Stimulated activated CD4-positive, alpha-beta T cell treated with anti-CD3 and anti-CD28 coated beads, Interleukin-12 subunit alpha, Interleukin-12 subunit beta, amount 100 ng/mL, for 24 hours (primary cell): ENCODE data around the gene FBXO47.
"Not testable (repeated sequence)": the region's sequence is repeated elsewhere in the genome, so short reads cannot be mapped to it uniquely, and the experiment has no call there.

Experiments
- DNase-seq, 2 experiments: peaks; one replicate each; pipeline ENCODE4 v3.0.0-alpha.2; 2020; ENCODE audit warnings: low read depth in 2 of 2

Gene FBXO47

GRCh38 chr17:38922538-38923297 lies 44.5 kb downstream of the FBXO47 start:
- DNase-seq = no peak

GRCh38 chr17:38921756-38922411 lies 45.3 kb downstream of the FBXO47 start:
- no peak for DNase-seq

- no peak for DNase-seq
These were observed 46.6 kb downstream of the FBXO47 start for GRCh38 chr17:38920374-38921291.

- no peak for DNase-seq
These were observed 47.7 kb downstream of the FBXO47 start for GRCh38 chr17:38919316-38920078.

- DNase-seq = no peak
These were observed 48.3 kb downstream of the FBXO47 start for GRCh38 chr17:38918916-38919315.

- DNase-seq = no peak
These were observed 48.9 kb downstream of the FBXO47 start for GRCh38 chr17:38918129-38918913.

GRCh38 chr17:38917259-38917658 lies 49.9 kb downstream of the FBXO47 start:
- no peak for DNase-seq

- no peak for DNase-seq
These were observed 50.4 kb downstream of the FBXO47 start for GRCh38 chr17:38916771-38917170.

GRCh38 chr17:38915639-38915995 lies 51.6 kb downstream of the FBXO47 start:
- no peak for DNase-seq

- DNase-seq = no peak
These were observed 52.2 kb downstream of the FBXO47 start for GRCh38 chr17:38914741-38915638.

GRCh38 chr17:38912221-38912813 lies 54.9 kb downstream of the FBXO47 start:
- DNase-seq = no peak

GRCh38 chr17:38911731-38912081 lies 55.5 kb downstream of the FBXO47 start:
- not testable (repeated sequence) for DNase-seq

GRCh38 chr17:38911081-38911730 lies 56.0 kb downstream of the FBXO47 start:
- DNase-seq = no peak

- no peak for DNase-seq
These were observed 56.9 kb downstream of the FBXO47 start for GRCh38 chr17:38910325-38910724.

- DNase-seq = no peak
These were observed 58.5 kb downstream of the FBXO47 start for GRCh38 chr17:38908676-38909181.

- DNase-seq = no peak
These were observed 59.1 kb downstream of the FBXO47 start for GRCh38 chr17:38907930-38908675.

GRCh38 chr17:38906460-38907228 lies 60.6 kb downstream of the FBXO47 start:
- no peak for DNase-seq
